BLaER1 (cell line): Measurements from ENCODE around the gene KLK15.

Experiments used
- H3K27ac ChIP-seq: shearing (Covaris generic); formaldehyde crosslinking; 2 replicates; pipeline ENCODE4 v1.8.1; 2022
- H3K27me3 ChIP-seq: shearing (Covaris generic); formaldehyde crosslinking; 2 replicates; pipeline ENCODE4 v1.8.1; 2022
- H3K36me3 ChIP-seq: shearing (Covaris generic); formaldehyde crosslinking; 2 replicates; pipeline ENCODE4 v1.8.1; 2022
- H3K4me1 ChIP-seq: shearing (Covaris generic); formaldehyde crosslinking; 2 replicates; pipeline ENCODE4 v1.8.1; 2022
- H3K4me2 ChIP-seq: shearing (Covaris generic); formaldehyde crosslinking; 2 replicates; pipeline ENCODE4 v1.8.1; 2022
- H3K4me3 ChIP-seq: shearing (Covaris generic); formaldehyde crosslinking; 2 replicates; pipeline ENCODE4 v1.8.1; 2022
- H3K9ac ChIP-seq: shearing (Covaris generic); formaldehyde crosslinking; 2 replicates; pipeline ENCODE4 v1.8.1; 2022
- H3K9me3 ChIP-seq: shearing (Covaris generic); formaldehyde crosslinking; 2 replicates; pipeline ENCODE4 v1.8.1; 2022
- H4K20me1 ChIP-seq: shearing (Covaris generic); formaldehyde crosslinking; 2 replicates; pipeline ENCODE4 v1.8.1; 2022
- Cebpa-rat ChIP-seq: shearing (Covaris generic); IDR thresholded peaks from 2 replicates; pipeline ENCODE4 v1.8.1; 2022

KLK15 gene

GRCh38 chr19:50869479-50869878, 36.1 kb upstream of the KLK15 start:
- TF ChIP-seq Cebpa-rat = no peak
- Histone ChIP-seq H3K9me3 (no peaks in the 10 kb centered on the region), H3K36me3 (no peaks in the 10 kb centered on the region), H4K20me1 (no peaks in the 10 kb centered on the region), H3K4me2 (no peak overlapping the region), H3K27ac (no peak overlapping the region), H3K27me3 (no peaks in the 10 kb centered on the region), H3K9ac (no peak overlapping the region), H3K4me1 (peaks cover 11% of the 10 kb centered on the region), H3K4me3 (no peak overlapping the region)

DNA sequence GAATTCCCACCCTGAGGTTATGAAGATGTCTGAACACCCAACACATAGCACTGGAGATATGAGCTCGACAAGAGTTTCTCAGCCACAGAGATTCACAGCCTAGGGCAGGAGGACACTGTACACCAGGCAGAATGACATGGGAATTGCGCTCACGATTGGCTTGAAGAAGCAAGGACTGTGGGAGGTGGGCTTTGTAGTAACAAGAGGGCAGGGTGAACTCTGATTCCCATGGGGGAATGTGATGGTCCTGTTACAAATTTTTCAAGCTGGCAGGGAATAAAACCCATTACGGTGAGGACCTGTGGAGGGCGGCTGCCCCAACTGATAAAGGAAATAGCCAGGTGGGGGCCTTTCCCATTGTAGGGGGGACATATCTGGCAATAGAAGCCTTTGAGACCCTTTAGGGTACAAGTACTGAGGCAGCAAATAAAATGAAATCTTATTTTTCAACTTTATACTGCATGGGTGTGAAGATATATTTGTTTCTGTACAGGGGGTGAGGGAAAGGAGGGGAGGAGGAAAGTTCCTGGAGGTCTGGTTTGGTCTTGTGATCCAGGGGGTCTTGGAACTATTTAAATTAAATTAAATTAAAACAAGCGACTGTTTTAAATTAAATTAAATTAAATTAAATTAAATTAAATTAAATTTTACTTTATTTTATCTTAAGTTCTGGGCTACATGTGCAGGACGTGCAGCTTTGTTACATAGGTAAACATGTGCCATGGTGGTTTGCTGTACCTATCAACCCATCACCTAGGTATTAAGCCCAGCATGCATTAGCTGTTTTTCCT, 28.3 kb upstream of the KLK15 start:
- H3K27me3 ChIP-seq = no peaks in the 10 kb centered on the region
- H3K4me1 ChIP-seq = peaks cover 5% of the 10 kb centered on the region; the same call in 1 of the 2 replicates

DNA sequence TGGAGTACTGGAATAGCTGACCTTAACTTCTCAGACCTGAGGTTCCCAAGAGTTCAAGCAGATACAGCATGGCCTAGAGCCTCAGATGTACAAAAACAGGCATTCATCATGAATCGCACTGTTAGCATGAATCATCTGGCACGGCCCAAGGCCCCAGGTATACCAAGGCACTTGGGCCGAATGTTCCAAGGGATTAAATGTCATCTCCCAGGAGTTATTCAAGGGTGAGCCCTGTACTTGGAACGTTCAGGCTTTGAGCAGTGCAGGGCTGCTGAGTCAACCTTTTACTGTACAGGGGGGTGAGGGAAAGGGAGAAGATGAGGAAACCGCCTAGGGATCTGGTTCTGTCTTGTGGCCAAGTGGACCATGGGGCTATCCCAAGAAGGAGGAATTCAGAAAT, 27.6 kb upstream of the KLK15 start:
- H3K9ac ChIP-seq = no peak overlapping the region
- H3K36me3 ChIP-seq = no peaks in the 10 kb centered on the region
- no peaks in the 10 kb centered on the region for H3K27me3 ChIP-seq
- H4K20me1 ChIP-seq = no peaks in the 10 kb centered on the region
- no peak overlapping the region for H3K4me3 ChIP-seq
- TF ChIP-seq Cebpa-rat = no peak
- H3K9me3 ChIP-seq = peaks cover 16% of the 10 kb centered on the region
- peaks cover 11% of the 10 kb centered on the region; the same call in 1 of the 2 replicates for H3K4me1 ChIP-seq
- no peak overlapping the region for H3K4me2 ChIP-seq
- no peak overlapping the region for H3K27ac ChIP-seq

More for the DNA sequence above, 28.3 kb upstream of the KLK15 start:
- H3K9me3 ChIP-seq = peaks cover 16% of the 10 kb centered on the region
- no peak overlapping the region for H3K9ac ChIP-seq
- H3K27ac ChIP-seq = no peak overlapping the region
- no peaks in the 10 kb centered on the region for H3K36me3 ChIP-seq
- no peaks in the 10 kb centered on the region for H4K20me1 ChIP-seq
- no peak for TF ChIP-seq Cebpa-rat
- H3K4me3 ChIP-seq = no peak overlapping the region
- no peak overlapping the region for H3K4me2 ChIP-seq

DNA sequence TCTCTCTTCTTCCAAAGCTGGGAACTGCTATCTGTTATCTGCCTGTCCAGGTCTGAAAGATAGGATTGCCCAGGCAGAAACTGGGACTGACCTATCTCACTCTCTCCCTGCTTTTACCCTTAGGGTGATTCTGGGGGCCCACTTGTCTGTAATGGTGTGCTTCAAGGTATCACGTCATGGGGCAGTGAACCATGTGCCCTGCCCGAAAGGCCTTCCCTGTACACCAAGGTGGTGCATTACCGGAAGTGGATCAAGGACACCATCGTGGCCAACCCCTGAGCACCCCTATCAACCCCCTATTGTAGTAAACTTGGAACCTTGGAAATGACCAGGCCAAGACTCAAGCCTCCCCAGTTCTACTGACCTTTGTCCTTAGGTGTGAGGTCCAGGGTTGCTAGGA, 26.5 kb upstream of the KLK15 start:
- Histone ChIP-seq H3K4me2 (no peak overlapping the region), H3K9me3 (peaks cover 16% of the 10 kb centered on the region), H4K20me1 (no peaks in the 10 kb centered on the region), H3K4me1 (peaks cover 12% of the 10 kb centered on the region; the same call in 1 of the 2 replicates), H3K9ac (no peak overlapping the region), H3K27ac (no peak overlapping the region), H3K4me3 (no peak overlapping the region), H3K36me3 (no peaks in the 10 kb centered on the region), H3K27me3 (no peaks in the 10 kb centered on the region)
- no peak for TF ChIP-seq Cebpa-rat

DNA sequence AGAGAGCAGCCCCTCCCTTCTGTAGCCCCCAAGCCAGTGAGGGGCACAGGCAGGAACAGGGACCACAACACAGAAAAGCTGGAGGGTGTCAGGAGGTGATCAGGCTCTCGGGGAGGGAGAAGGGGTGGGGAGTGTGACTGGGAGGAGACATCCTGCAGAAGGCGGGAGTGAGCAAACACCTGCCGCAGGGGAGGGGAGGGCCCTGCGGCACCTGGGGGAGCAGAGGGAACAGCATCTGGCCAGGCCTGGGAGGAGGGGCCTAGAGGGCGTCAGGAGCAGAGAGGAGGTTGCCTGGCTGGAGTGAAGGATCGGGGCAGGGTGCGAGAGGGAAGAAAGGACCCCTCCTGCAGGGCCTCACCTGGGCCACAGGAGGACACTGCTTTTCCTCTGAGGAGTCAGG, 25.5 kb upstream of the KLK15 start:
- peaks cover 12% of the 10 kb centered on the region; the same call in 1 of the 2 replicates for H3K4me1 ChIP-seq
- H3K27me3 ChIP-seq = no peaks in the 10 kb centered on the region
- H3K4me2 ChIP-seq = no peak overlapping the region
- H3K36me3 ChIP-seq = no peaks in the 10 kb centered on the region
- H3K27ac ChIP-seq = no peak overlapping the region
- no peak overlapping the region for H3K9ac ChIP-seq
- H3K9me3 ChIP-seq = peaks cover 16% of the 10 kb centered on the region
- H3K4me3 ChIP-seq = no peak overlapping the region
- no peaks in the 10 kb centered on the region for H4K20me1 ChIP-seq
- TF ChIP-seq Cebpa-rat = no peak

DNA sequence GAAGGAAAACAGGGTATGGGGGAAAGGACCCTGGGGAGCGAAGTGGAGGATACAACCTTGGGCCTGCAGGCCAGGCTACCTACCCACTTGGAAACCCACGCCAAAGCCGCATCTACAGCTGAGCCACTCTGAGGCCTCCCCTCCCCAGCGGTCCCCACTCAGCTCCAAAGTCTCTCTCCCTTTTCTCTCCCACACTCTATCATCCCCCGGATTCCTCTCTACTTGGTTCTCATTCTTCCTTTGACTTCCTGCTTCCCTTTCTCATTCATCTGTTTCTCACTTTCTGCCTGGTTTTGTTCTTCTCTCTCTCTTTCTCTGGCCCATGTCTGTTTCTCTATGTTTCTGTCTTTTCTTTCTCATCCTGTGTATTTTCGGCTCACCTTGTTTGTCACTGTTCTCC, 24.0 kb upstream of the KLK15 start:
- Histone ChIP-seq H3K9me3 (peaks cover 16% of the 10 kb centered on the region), H3K27me3 (no peaks in the 10 kb centered on the region), H3K4me1 (peaks cover 12% of the 10 kb centered on the region; the same call in 1 of the 2 replicates), H3K9ac (no peak overlapping the region), H3K4me2 (no peak overlapping the region), H4K20me1 (no peaks in the 10 kb centered on the region), H3K36me3 (no peaks in the 10 kb centered on the region), H3K4me3 (no peak overlapping the region), H3K27ac (no peak overlapping the region)
- TF ChIP-seq Cebpa-rat = no peak

DNA sequence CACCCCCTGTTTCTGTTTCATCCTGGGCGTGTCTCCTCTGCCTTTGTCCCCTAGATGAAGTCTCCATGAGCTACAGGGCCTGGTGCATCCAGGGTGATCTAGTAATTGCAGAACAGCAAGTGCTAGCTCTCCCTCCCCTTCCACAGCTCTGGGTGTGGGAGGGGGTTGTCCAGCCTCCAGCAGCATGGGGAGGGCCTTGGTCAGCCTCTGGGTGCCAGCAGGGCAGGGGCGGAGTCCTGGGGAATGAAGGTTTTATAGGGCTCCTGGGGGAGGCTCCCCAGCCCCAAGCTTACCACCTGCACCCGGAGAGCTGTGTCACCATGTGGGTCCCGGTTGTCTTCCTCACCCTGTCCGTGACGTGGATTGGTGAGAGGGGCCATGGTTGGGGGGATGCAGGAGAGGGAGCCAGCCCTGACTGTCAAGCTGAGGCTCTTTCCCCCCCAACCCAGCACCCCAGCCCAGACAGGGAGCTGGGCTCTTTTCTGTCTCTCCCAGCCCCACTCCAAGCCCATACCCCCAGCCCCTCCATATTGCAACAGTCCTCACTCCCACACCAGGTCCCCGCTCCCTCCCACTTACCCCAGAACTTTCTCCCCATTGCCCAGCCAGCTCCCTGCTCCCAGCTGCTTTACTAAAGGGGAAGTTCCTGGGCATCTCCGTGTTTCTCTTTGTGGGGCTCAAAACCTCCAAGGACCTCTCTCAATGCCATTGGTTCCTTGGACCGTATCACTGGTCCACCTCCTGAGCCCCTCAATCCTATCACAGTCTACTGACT, 21.4 kb upstream of the KLK15 start, which contains the start of gene KLK3:
Gene KLK3, plus strand, starts transcription at position 280 of the 775 bp plus-strand sequence. Its CDS starts 41 bp downstream, at position 321.
- Histone ChIP-seq H4K20me1 (no peaks in the 10 kb centered on the region), H3K27me3 (no peaks in the 10 kb centered on the region), H3K27ac (no peak within 1 kb of the TSS), H3K9me3 (peaks cover under 1% of the 10 kb centered on the region), H3K4me1 (peaks cover 12% of the 10 kb centered on the region; the same call in 1 of the 2 replicates), H3K4me2 (no peak within 1 kb of the TSS), H3K36me3 (no peaks in the 10 kb centered on the region), H3K9ac (no peak within 1 kb of the TSS), H3K4me3 (no peak within 1 kb of the TSS)
- no peak for TF ChIP-seq Cebpa-rat

GRCh38 chr19:50851620-50852019, 18.2 kb upstream of the KLK15 start:
- Histone ChIP-seq H3K4me3 (no peak overlapping the region), H4K20me1 (no peaks in the 10 kb centered on the region), H3K4me1 (peaks cover 7% of the 10 kb centered on the region; the same call in 1 of the 2 replicates), H3K4me2 (no peak overlapping the region), H3K9me3 (no peaks in the 10 kb centered on the region), H3K27ac (no peak overlapping the region), H3K9ac (no peak overlapping the region), H3K36me3 (no peaks in the 10 kb centered on the region), H3K27me3 (no peaks in the 10 kb centered on the region)
- no peak for TF ChIP-seq Cebpa-rat

DNA sequence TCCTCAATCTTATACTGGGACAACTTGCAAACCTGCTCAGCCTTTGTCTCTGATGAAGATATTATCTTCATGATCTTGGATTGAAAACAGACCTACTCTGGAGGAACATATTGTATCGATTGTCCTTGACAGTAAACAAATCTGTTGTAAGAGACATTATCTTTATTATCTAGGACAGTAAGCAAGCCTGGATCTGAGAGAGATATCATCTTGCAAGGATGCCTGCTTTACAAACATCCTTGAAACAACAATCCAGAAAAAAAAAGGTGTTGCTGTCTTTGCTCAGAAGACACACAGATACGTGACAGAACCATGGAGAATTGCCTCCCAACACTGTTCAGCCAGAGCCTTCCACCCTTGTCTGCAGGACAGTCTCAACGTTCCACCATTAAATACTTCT, 17.4 kb upstream of the KLK15 start:
- H4K20me1 ChIP-seq = no peaks in the 10 kb centered on the region
- H3K36me3 ChIP-seq = no peaks in the 10 kb centered on the region
- no peaks in the 10 kb centered on the region for H3K9me3 ChIP-seq
- no peak for TF ChIP-seq Cebpa-rat
- no peak overlapping the region for H3K4me3 ChIP-seq
- H3K9ac ChIP-seq = no peak overlapping the region
- no peak overlapping the region for H3K27ac ChIP-seq
- 0 out of 2 replicates have a peak, but pooled peaks cover 5% of the 10 kb centered on the region for H3K4me1 ChIP-seq
- H3K4me2 ChIP-seq = no peak overlapping the region
- no peaks in the 10 kb centered on the region for H3K27me3 ChIP-seq
